ENCODE results near the gene STAC. TPM values are rescaled to one million over a fixed set of nuclear protein-coding genes. Genes with fewer than 3 reads are reported as not detected.
"Not testable (repeated sequence)": the region's sequence is repeated elsewhere in the genome, so short reads cannot be mapped to it uniquely, and the experiment has no call there.

Gene STAC
- total RNA-seq, 1 donor = 3.3 TPM

GRCh38 chr3:36562945-36563344, 182.6 kb downstream of the STAC start:
- Histone ChIP-seq H3K9me3 (ENCODE audit: low read depth, low read length) (no peaks in the 10 kb centered on the region), H3K4me3 (ENCODE audit: insufficient read depth, low read length) (no peak overlapping the region), H3K4me1 (ENCODE audit: insufficient read depth, low read length) (no peaks in the 10 kb centered on the region), H4K20me1 (ENCODE audit: insufficient read depth, low read length) (no peaks in the 10 kb centered on the region), H3K4me2 (ENCODE audit: insufficient read depth, low read length) (peak overlapping the region; percentile 16), H2AFZ (ENCODE audit: low read length) (peak overlapping the region; percentile 61), H3K79me2 (ENCODE audit: insufficient read depth, low read length) (no peaks in the 10 kb centered on the region), H3K36me3 (ENCODE audit: insufficient read depth, low read length) (no peaks in the 10 kb centered on the region), H3K27me3 (ENCODE audit: insufficient read depth, low read length) (no peaks in the 10 kb centered on the region), H3K27ac (ENCODE audit: low read depth, low read length) (no peak overlapping the region)
- TF ChIP-seq CTCF (IDR thresholded peaks at IDR 0.05; ENCODE audit: extremely low read depth, low read depth, low read length) = no peak
- no peak for DNase-seq (ENCODE audit: insufficient read length, low spot score, missing footprints)

DNA sequence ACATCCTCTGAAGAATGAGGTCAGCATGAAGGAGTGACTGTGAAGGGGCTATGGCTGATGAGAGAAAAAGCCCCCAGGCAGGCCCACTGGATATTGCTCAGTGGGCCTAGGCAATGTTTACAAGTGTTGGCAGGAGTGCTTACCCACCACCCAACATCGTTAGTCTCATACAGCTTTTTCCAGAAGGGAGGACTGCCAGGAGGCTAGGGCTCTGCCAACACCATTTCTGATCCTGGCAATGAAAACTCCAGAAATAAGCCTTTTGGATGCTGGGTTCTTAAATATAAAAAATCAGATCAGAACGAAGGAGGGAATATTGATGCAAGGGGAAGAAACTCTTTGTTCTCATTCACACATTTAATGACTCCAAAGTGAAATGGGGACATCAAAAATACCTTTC, 194.9 kb downstream of the STAC start:
- H3K36me3 ChIP-seq (ENCODE audit: insufficient read depth, low read length) = no peaks in the 10 kb centered on the region
- no peak overlapping the region for H3K4me2 ChIP-seq (ENCODE audit: insufficient read depth, low read length)
- no peaks in the 10 kb centered on the region for H3K79me2 ChIP-seq (ENCODE audit: insufficient read depth, low read length)
- H3K27me3 ChIP-seq (ENCODE audit: insufficient read depth, low read length) = no peaks in the 10 kb centered on the region
- H3K4me3 ChIP-seq (ENCODE audit: insufficient read depth, low read length) = no peak overlapping the region
- H3K27ac ChIP-seq (ENCODE audit: low read depth, low read length) = no peak overlapping the region
- no peak for TF ChIP-seq CTCF (IDR thresholded peaks at IDR 0.05; ENCODE audit: extremely low read depth, low read depth, low read length)
- H2AFZ ChIP-seq (ENCODE audit: low read length) = no peak overlapping the region
- DNase-seq (ENCODE audit: insufficient read length, low spot score, missing footprints) = no peak
- H4K20me1 ChIP-seq (ENCODE audit: insufficient read depth, low read length) = no peaks in the 10 kb centered on the region
- H3K9me3 ChIP-seq (ENCODE audit: low read depth, low read length) = peaks cover 3% of the 10 kb centered on the region
- H3K4me1 ChIP-seq (ENCODE audit: insufficient read depth, low read length) = no peaks in the 10 kb centered on the region

- H3K4me2 ChIP-seq (ENCODE audit: insufficient read depth, low read length); DNase-seq (ENCODE audit: insufficient read length, low spot score, missing footprints); H2AFZ ChIP-seq (ENCODE audit: low read length); H4K20me1 ChIP-seq (ENCODE audit: insufficient read depth, low read length); H3K27ac ChIP-seq (ENCODE audit: low read depth, low read length); H3K79me2 ChIP-seq (ENCODE audit: insufficient read depth, low read length); H3K36me3 ChIP-seq (ENCODE audit: insufficient read depth, low read length); H3K4me3 ChIP-seq (ENCODE audit: insufficient read depth, low read length); H3K27me3 ChIP-seq (ENCODE audit: insufficient read depth, low read length); H3K9me3 ChIP-seq (ENCODE audit: low read depth, low read length); H3K4me1 ChIP-seq (ENCODE audit: insufficient read depth, low read length): not testable (repeated sequence)
Observed at GRCh38 chr3:36578418-36578817, 198.1 kb downstream of the STAC start.

DNA sequence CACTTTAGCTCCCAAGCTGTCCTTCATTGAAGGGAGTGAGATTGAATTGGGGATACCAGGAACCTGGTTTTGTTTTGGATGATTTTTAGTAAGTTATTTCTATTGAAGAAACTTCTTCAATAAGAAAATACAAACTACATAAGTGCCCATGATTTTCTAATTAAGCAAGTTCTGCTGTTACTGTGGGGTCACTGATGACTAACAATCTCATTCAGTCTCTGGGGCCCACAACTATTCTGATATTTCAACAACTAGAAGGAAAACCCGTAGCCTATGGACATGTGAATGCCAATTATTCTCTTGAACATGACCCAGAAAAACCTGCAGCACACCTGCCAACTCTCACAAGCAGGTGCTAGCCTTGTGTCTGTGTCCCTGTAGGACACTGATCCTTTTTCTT, 199.4 kb downstream of the STAC start:
- Histone ChIP-seq H3K27ac (ENCODE audit: low read depth, low read length) (no peak overlapping the region), H2AFZ (ENCODE audit: low read length) (no peak overlapping the region), H3K27me3 (ENCODE audit: insufficient read depth, low read length) (no peaks in the 10 kb centered on the region), H3K4me2 (ENCODE audit: insufficient read depth, low read length) (no peak overlapping the region), H4K20me1 (ENCODE audit: insufficient read depth, low read length) (no peaks in the 10 kb centered on the region), H3K4me1 (ENCODE audit: insufficient read depth, low read length) (no peaks in the 10 kb centered on the region), H3K9me3 (ENCODE audit: low read depth, low read length) (peaks cover 3% of the 10 kb centered on the region), H3K4me3 (ENCODE audit: insufficient read depth, low read length) (no peak overlapping the region), H3K79me2 (ENCODE audit: insufficient read depth, low read length) (no peaks in the 10 kb centered on the region), H3K36me3 (ENCODE audit: insufficient read depth, low read length) (no peaks in the 10 kb centered on the region)
- no peak for DNase-seq (ENCODE audit: insufficient read length, low spot score, missing footprints)
- TF ChIP-seq CTCF (IDR thresholded peaks at IDR 0.05; ENCODE audit: extremely low read depth, low read depth, low read length) = no peak
